ENCODE data around the gene RBM38.

RBM38 gene

DNA sequence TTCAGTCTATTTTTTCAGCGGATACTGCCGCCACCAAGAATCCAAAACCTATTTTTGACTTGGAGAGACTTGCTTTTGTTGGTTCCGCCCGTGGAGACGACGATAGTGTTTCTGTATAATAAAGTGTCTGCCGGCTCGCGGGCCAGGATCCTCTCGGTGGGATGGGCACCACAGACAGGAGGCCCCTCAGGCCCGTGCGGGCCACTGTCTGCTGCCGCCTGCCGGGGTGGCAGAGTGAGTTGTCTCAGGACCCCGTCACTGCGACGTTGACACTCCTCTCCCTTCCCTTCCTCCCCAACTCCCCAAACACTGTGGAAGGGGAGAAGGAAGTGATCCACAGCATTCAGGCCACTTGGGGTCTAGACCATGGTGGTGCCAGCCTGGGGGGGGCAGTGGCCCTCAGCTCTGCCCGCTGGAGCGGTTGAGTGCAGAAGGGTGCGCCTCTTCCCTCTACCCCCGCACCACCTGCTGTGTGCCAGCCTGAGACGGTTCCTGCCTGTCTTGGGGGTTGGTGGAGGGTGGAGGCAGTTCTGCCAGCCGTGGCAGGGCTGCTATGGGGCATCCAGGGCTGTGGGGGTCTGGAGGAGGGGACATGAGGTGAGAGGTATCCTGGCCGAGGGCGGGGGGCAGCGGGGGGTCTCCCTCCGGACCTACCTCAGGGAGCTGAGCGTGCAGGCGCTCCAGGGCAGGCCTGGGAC is 17.5 kb downstream of the RBM38 start:
- Histone ChIP-seq H3K27ac (no peak overlapping the region), H3K9ac (ENCODE audit: insufficient read length) (no peak overlapping the region), H3K36me3 (ENCODE audit: insufficient read depth, low read length) (peaks cover 52% of the 10 kb centered on the region), H3K9me3 (ENCODE audit: low read depth, low read length) (no peaks in the 10 kb centered on the region), H3K4me3 (no peak overlapping the region)
- no peak for TF ChIP-seq EZH2 (IDR thresholded peaks at IDR 0.05)
- no peak for TF ChIP-seq POLR2AphosphoS5 (IDR thresholded peaks at IDR 0.05; ENCODE audit: borderline replicate concordance, low read depth, low read length)
- no peak for TF ChIP-seq FOXP2 (optimal IDR thresholded peaks at IDR 0.05; ENCODE audit: control extremely low read depth, extremely low read length, insufficient read depth)
- no peak for DNase-seq (ENCODE audit: low read depth, low spot score)

GRCh38 chr20:57409316-57409671 is 18.1 kb downstream of the RBM38 start:
- TF ChIP-seq POLR2AphosphoS5 (IDR thresholded peaks at IDR 0.05; ENCODE audit: borderline replicate concordance, low read depth, low read length) (no peak), FOXP2 (optimal IDR thresholded peaks at IDR 0.05; ENCODE audit: control extremely low read depth, extremely low read length, insufficient read depth) (no peak), EZH2 (IDR thresholded peaks at IDR 0.05) (no peak)
- no peak overlapping the region for H3K27ac ChIP-seq
- H3K36me3 ChIP-seq (ENCODE audit: insufficient read depth, low read length) = peaks cover 46% of the 10 kb centered on the region

DNA sequence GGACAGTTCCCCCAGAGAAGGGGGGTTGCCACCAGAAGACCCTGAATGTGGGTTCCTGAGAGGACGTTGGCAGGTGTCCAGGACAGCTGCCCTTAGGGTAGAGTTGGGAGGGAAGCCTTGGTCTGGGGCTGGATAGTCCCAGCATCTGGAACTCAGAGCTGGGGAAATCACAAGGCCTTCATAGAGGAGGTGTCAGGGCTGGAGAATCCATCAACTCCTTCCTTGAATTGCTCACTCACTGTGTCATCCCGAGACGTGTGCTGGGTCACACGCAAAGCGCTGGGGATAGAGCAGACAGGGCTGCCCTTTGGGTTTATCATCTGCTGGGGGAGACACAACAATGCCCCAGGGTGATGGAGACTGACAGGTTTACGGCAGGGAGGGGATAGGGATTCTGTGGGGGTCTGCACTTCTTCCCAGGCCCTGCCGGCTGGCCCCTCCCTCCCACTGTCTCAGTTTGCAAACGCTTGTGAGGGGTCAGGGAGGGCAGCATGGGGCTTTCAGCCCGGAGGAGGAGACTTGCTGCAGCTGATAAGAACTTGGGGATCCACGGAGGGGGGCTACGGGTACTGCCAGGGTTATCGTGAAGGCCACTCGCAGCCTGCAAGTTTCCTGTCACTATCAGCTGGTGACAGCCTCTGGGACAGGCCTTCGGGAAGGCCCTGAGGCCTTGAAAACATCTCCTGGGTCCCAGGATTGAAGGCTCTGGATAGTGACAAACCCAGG is 18.6 kb downstream of the RBM38 start:
- Histone ChIP-seq H3K9me3 (ENCODE audit: low read depth, low read length) (no peaks in the 10 kb centered on the region), H3K36me3 (ENCODE audit: insufficient read depth, low read length) (peaks cover 41% of the 10 kb centered on the region), H3K4me3 (no peak overlapping the region), H3K27ac (no peak overlapping the region), H3K9ac (ENCODE audit: insufficient read length) (no peak overlapping the region)
- TF ChIP-seq FOXP2 (optimal IDR thresholded peaks at IDR 0.05; ENCODE audit: control extremely low read depth, extremely low read length, insufficient read depth) (no peak), POLR2AphosphoS5 (IDR thresholded peaks at IDR 0.05; ENCODE audit: borderline replicate concordance, low read depth, low read length) (peak; percentile 56; the same call in 1 of the 2 replicates), EZH2 (IDR thresholded peaks at IDR 0.05) (no peak)
- DNase-seq (ENCODE audit: low read depth, low spot score) = no peak

More at GRCh38 chr20:57409316-57409671, 18.1 kb downstream of the RBM38 start:
- H3K9me3 ChIP-seq (ENCODE audit: low read depth, low read length) = no peaks in the 10 kb centered on the region
- H3K9ac ChIP-seq (ENCODE audit: insufficient read length) = no peak overlapping the region
- no peak for DNase-seq (ENCODE audit: low read depth, low spot score)
- no peak overlapping the region for H3K4me3 ChIP-seq

DNA sequence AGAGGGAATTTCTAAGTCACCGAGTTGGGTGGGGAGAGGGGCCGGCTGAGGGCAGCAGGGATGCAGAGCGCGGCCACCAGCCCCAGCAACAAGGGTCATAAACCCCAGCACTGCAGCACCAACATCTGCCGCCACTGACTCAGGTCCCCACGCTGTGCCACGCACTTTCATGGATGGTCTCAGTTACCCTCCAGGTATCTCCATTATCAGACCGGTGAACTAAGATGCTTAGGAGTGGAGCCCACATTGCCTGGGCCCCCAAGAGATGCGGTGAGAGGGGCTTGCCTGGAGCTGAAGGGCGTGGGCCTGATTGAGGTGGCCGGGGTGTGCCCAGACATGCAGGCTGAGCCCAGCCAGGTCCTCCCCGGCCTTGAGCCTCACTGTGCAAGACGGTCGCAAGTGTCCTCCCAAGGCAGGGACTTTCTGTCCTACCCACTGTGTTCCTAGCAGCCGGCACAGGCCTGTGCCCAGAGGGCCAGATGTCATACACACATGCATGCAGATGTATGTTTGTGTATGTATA is 19.3 kb downstream of the RBM38 start:
- TF ChIP-seq POLR2AphosphoS5 (IDR thresholded peaks at IDR 0.05; ENCODE audit: borderline replicate concordance, low read depth, low read length) (no peak; the same call in 1 of the 2 replicates), EZH2 (IDR thresholded peaks at IDR 0.05) (no peak), FOXP2 (optimal IDR thresholded peaks at IDR 0.05; ENCODE audit: control extremely low read depth, extremely low read length, insufficient read depth) (no peak)
- H3K36me3 ChIP-seq (ENCODE audit: insufficient read depth, low read length) = peaks cover 35% of the 10 kb centered on the region

GRCh38 chr20:57410924-57411323 is 19.7 kb downstream of the RBM38 start:
- Histone ChIP-seq H3K27ac (no peak overlapping the region), H3K9ac (ENCODE audit: insufficient read length) (no peak overlapping the region), H3K36me3 (ENCODE audit: insufficient read depth, low read length) (peaks cover 32% of the 10 kb centered on the region), H3K4me3 (no peak overlapping the region), H3K9me3 (ENCODE audit: low read depth, low read length) (no peaks in the 10 kb centered on the region)
- DNase-seq (ENCODE audit: low read depth, low spot score) = no peak
- no peak for TF ChIP-seq FOXP2 (optimal IDR thresholded peaks at IDR 0.05; ENCODE audit: control extremely low read depth, extremely low read length, insufficient read depth)
- TF ChIP-seq POLR2AphosphoS5 (IDR thresholded peaks at IDR 0.05; ENCODE audit: borderline replicate concordance, low read depth, low read length) = no peak
- no peak for TF ChIP-seq EZH2 (IDR thresholded peaks at IDR 0.05)

More for the DNA sequence above, 19.3 kb downstream of the RBM38 start:
- H3K4me3 ChIP-seq = no peak overlapping the region
- no peak overlapping the region for H3K9ac ChIP-seq (ENCODE audit: insufficient read length)
- no peak overlapping the region for H3K27ac ChIP-seq
- DNase-seq (ENCODE audit: low read depth, low spot score) = no peak
- H3K9me3 ChIP-seq (ENCODE audit: low read depth, low read length) = no peaks in the 10 kb centered on the region

DNA sequence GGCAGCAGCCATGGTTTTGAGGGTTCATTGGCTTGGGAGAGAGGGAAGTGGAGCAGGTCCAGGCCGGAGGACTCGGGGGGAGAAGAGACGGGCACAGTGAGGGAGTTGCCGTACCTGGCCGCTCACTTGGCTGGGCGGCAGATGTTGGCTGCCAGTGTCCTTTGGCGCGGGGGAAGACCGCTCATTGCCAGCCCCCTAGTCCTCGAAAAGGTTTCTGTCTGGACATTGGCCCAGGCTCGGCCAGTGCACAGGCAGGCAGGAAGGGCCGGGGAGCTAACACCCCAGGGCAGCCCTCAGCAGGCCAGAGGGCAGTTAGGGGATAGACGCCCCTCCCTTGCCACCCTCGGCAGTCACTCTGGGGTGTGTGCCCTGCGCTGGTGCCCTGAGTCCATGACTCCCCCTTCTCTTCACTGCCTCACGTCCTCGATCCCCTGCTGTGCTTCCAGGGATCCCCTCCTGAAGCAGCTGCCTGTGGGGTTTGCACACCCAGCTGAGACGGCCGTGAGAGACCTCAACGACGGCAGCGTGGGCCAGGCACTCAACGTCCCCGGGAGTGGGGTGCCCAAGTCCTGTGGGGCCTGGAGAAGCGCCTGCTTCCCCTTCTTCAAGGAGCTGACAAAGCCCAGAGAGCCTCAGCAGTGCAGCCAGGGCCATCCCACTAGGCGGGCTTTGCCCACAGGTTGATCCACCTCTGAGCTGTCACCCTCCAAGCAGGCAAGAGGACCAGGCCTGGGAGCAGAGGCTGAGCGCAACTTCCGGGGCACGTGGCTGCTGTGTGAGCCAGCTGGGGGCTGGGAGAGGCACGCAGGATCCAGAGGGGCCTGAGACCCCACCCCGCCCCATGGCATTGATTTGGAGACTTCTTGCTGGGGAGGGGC is 20.4 kb downstream of the RBM38 start:
- no peak overlapping the region for H3K27ac ChIP-seq
- no peaks in the 10 kb centered on the region for H3K9me3 ChIP-seq (ENCODE audit: low read depth, low read length)
- TF ChIP-seq POLR2AphosphoS5 (IDR thresholded peaks at IDR 0.05; ENCODE audit: borderline replicate concordance, low read depth, low read length) = no peak
- TF ChIP-seq EZH2 (IDR thresholded peaks at IDR 0.05) = no peak
- no peak for TF ChIP-seq FOXP2 (optimal IDR thresholded peaks at IDR 0.05; ENCODE audit: control extremely low read depth, extremely low read length, insufficient read depth)

DNA sequence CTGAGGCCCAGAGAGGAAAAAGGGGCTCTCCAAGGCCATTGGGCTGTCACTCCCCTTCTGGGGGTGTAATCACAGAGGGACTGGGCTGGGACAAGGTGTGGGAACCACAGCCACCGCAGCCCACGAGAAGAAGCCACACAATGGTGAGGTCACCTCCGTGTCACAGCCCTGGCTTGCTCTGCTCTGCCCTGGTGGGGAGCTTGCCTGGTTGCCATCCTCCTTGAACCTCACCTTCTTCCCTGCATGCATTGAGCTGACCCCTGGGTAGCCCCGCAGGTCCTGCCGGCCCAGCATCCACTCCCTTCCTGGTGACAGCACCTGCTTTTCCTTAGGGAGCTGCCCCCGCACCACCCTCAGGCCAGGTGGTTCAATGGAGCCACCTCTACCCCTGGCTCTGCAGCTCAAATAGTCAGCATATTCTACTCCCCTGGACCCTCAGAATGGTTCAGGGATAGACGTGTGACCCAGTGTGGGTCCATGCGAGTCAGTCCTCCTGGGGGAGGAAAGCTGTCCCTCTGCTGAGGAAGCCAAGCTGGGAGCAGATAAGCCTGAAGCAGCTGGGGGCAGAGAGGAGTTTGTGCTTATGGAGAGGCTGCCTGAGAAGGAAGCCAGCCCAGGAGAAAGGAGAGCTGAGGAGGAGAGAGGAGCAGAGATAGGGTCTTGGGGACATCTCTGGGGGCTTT is 21.3 kb downstream of the RBM38 start:
- DNase-seq (ENCODE audit: low read depth, low spot score) = no peak
- no peak for TF ChIP-seq EZH2 (IDR thresholded peaks at IDR 0.05)
- TF ChIP-seq POLR2AphosphoS5 (IDR thresholded peaks at IDR 0.05; ENCODE audit: borderline replicate concordance, low read depth, low read length) = no peak
- no peak for TF ChIP-seq FOXP2 (optimal IDR thresholded peaks at IDR 0.05; ENCODE audit: control extremely low read depth, extremely low read length, insufficient read depth)
- no peak overlapping the region for H3K4me3 ChIP-seq

More for the DNA sequence above, 20.4 kb downstream of the RBM38 start:
- Histone ChIP-seq H3K36me3 (ENCODE audit: insufficient read depth, low read length) (peaks cover 28% of the 10 kb centered on the region), H3K4me3 (no peak overlapping the region), H3K9ac (ENCODE audit: insufficient read length) (no peak overlapping the region)
- DNase-seq (ENCODE audit: low read depth, low spot score) = no peak

More for the DNA sequence above, 21.3 kb downstream of the RBM38 start:
- H3K9me3 ChIP-seq (ENCODE audit: low read depth, low read length) = no peaks in the 10 kb centered on the region
- no peak overlapping the region for H3K27ac ChIP-seq
- peaks cover 22% of the 10 kb centered on the region for H3K36me3 ChIP-seq (ENCODE audit: insufficient read depth, low read length)
- H3K9ac ChIP-seq (ENCODE audit: insufficient read length) = no peak overlapping the region

All from SK-N-MC (cell line).